HG03196 (cell line): ENCODE measurements around the gene ZBED3.
A peak's percentile ranks its signal among the peaks of the same experiment; 100 is the strongest.
"Not testable (repeated sequence)": the region's sequence is repeated elsewhere in the genome, so short reads cannot be mapped to it uniquely, and the experiment has no call there.

Experiments used
- ATAC-seq: cut with Tn5 transposase; IDR thresholded peaks from one replicate; pipeline ENCODE4 v1.9.1; 2021; ENCODE audit not compliant: unreplicated experiment

ZBED3 gene

GRCh38 chr5:77086689-77087483 lies at the start of gene ZBED3:
ZBED3 (minus strand) TSS chr5:77087285; CDS start chr5:77077878, 9,407 bp downstream.
- ATAC-seq, result peak; percentile 57

- no peak for ATAC-seq
Measured at GRCh38 chr5:77133061-77133758, 46.1 kb upstream of the ZBED3 start.

GRCh38 chr5:77131361-77131760 lies 44.3 kb upstream of the ZBED3 start:
- no peak for ATAC-seq

GRCh38 chr5:77129391-77129990 lies 42.4 kb upstream of the ZBED3 start:
- ATAC-seq, result no peak

GRCh38 chr5:77128411-77129061 lies 41.5 kb upstream of the ZBED3 start:
- no peak for ATAC-seq

GRCh38 chr5:77123057-77123456 lies 36.0 kb upstream of the ZBED3 start:
- no peak for ATAC-seq

GRCh38 chr5:77120706-77121105 lies 33.6 kb upstream of the ZBED3 start:
- ATAC-seq, result no peak

GRCh38 chr5:77120086-77120485 lies 33.0 kb upstream of the ZBED3 start:
- ATAC-seq, result no peak

- ATAC-seq, result no peak
Measured at GRCh38 chr5:77117161-77117560, 30.1 kb upstream of the ZBED3 start.

- not testable (repeated sequence) for ATAC-seq
Measured at GRCh38 chr5:77107035-77107434, 19.9 kb upstream of the ZBED3 start.

- no peak for ATAC-seq
Measured at GRCh38 chr5:77104813-77105212, 17.7 kb upstream of the ZBED3 start.

GRCh38 chr5:77103457-77103856 lies 16.4 kb upstream of the ZBED3 start:
- no peak for ATAC-seq

GRCh38 chr5:77102549-77102948 lies 15.5 kb upstream of the ZBED3 start:
- no peak for ATAC-seq

GRCh38 chr5:77101298-77101697 lies 14.2 kb upstream of the ZBED3 start:
- ATAC-seq, result no peak

GRCh38 chr5:77095189-77095588 lies 8.1 kb upstream of the ZBED3 start:
- ATAC-seq, result no peak

- ATAC-seq, result no peak
Measured at GRCh38 chr5:77087484-77088261, 588 bp upstream of the ZBED3 start.

GRCh38 chr5:77086368-77086688 lies 757 bp downstream of the ZBED3 start:
- no peak for ATAC-seq

- ATAC-seq, result no peak
Measured at GRCh38 chr5:77083088-77083487, 4.0 kb downstream of the ZBED3 start.

GRCh38 chr5:77082280-77082679 lies 4.8 kb downstream of the ZBED3 start:
- ATAC-seq, result no peak

- no peak for ATAC-seq
Measured at GRCh38 chr5:77080905-77081304, 6.2 kb downstream of the ZBED3 start.

- not testable (repeated sequence) for ATAC-seq
Measured at GRCh38 chr5:77080479-77080878, 6.6 kb downstream of the ZBED3 start.
